Activated CD8-positive, alpha-beta memory T cell treated with anti-CD3 and anti-CD28 coated beads for 36 hours (primary cell): ENCODE results near the gene BTLA. TPM values are rescaled to one million over a fixed set of nuclear protein-coding genes. Genes with fewer than 3 reads are reported as not detected.
"Not testable (repeated sequence)": the region's sequence is repeated elsewhere in the genome, so short reads cannot be mapped to it uniquely, and the experiment has no call there.

Experiments
- CTCF ChIA-PET: fragments of 350-600 bp; sonication (Branson Sonifier 250); formaldehyde crosslinking; loops from one replicate; lab custom pipeline; 2021; ENCODE audit warnings: antibody characterized with exemption; lab: Charles Lee
- POLR2A ChIA-PET: fragments of 350-600 bp; sonication (Branson Sonifier 250); formaldehyde crosslinking; loops from one replicate; lab custom pipeline; 2021; ENCODE audit warnings: antibody characterized with exemption; lab: Charles Lee
- total RNA-seq, 2 experiments: library from RNA; stranded (reverse); gene quantifications; one replicate each; pipeline ENCODE4 v1.2.3, GENCODE V29; 2021

Gene BTLA
- total RNA-seq, 2 experiments from 2014 or later, result 14.4 to 15.6 TPM

- CTCF ChIA-PET, POLR2A ChIA-PET: not testable (repeated sequence)
These were observed 37.5 kb downstream of the BTLA start for GRCh38 chr3:112461787-112462186.

- POLR2A ChIA-PET, result interaction anchor here (0.5 to 0.6 kb wide), 2 partner anchors 41 to 341 kb away, joined by 4 to 5 read pairs; no protein-coding TSS in a partner anchor
- CTCF ChIA-PET, result interaction anchor here (0.6 kb wide), 1 partner anchor 76 kb away, joined by 3 read pairs; no protein-coding TSS in a partner anchor
These were observed 38.6 kb downstream of the BTLA start for GRCh38 chr3:112460519-112461195.

- CTCF ChIA-PET, result interaction anchor here (1.3 kb wide), 1 partner anchor 348 kb away, joined by 3 read pairs; no protein-coding TSS in a partner anchor
These were observed 39.5 kb downstream of the BTLA start for GRCh38 chr3:112459750-112460149.

GRCh38 chr3:112456147-112456546 lies 43.1 kb downstream of the BTLA start:
- CTCF ChIA-PET, result no interaction called here
- POLR2A ChIA-PET, result no interaction called here

More at GRCh38 chr3:112459750-112460149, 39.5 kb downstream of the BTLA start:
- POLR2A ChIA-PET, result no interaction called here

- POLR2A ChIA-PET, result no interaction called here
- CTCF ChIA-PET, result no interaction called here
These were observed 50.3 kb downstream of the BTLA start for GRCh38 chr3:112448939-112449338.

GRCh38 chr3:112446343-112446742 lies 52.9 kb downstream of the BTLA start:
- ChIA-PET CTCF (no interaction called here), POLR2A (no interaction called here)

GRCh38 chr3:112445839-112446238 lies 53.4 kb downstream of the BTLA start:
- ChIA-PET POLR2A (no interaction called here), CTCF (no interaction called here)

- POLR2A ChIA-PET, result interaction anchor here (0.7 kb wide), 1 partner anchor 143 kb away, joined by 3 read pairs; the partner anchor contains the start of gene SLC9C1
- CTCF ChIA-PET, result interaction anchor here (0.5 to 1.3 kb wide), 3 partner anchors 62 to 105 kb away, joined by 3 to 4 read pairs (median 3); partner anchors contain the start of gene BTLA
These were observed 61.9 kb downstream of the BTLA start for GRCh38 chr3:112437146-112438022.

GRCh38 chr3:112429960-112430359 lies 69.3 kb downstream of the BTLA start:
- CTCF ChIA-PET, result no interaction called here

GRCh38 chr3:112427123-112427522 lies 72.1 kb downstream of the BTLA start:
- CTCF ChIA-PET, result no interaction called here
- POLR2A ChIA-PET, result no interaction called here

More at GRCh38 chr3:112429960-112430359, 69.3 kb downstream of the BTLA start:
- POLR2A ChIA-PET, result no interaction called here

GRCh38 chr3:112425858-112426750 lies 73.2 kb downstream of the BTLA start:
- CTCF ChIA-PET, result no interaction called here
- POLR2A ChIA-PET, result no interaction called here

- ChIA-PET CTCF (no interaction called here), POLR2A (no interaction called here)
These were observed 73.9 kb downstream of the BTLA start for GRCh38 chr3:112425382-112425781.

- CTCF ChIA-PET, result no interaction called here
- POLR2A ChIA-PET, result no interaction called here
These were observed 74.9 kb downstream of the BTLA start for GRCh38 chr3:112424394-112424793.

GRCh38 chr3:112422921-112423320 lies 76.4 kb downstream of the BTLA start:
- CTCF ChIA-PET, POLR2A ChIA-PET: not testable (repeated sequence)

GRCh38 chr3:112418526-112418925 lies 80.7 kb downstream of the BTLA start:
- POLR2A ChIA-PET, CTCF ChIA-PET: not testable (repeated sequence)

GRCh38 chr3:112417696-112418318 lies 81.5 kb downstream of the BTLA start:
- CTCF ChIA-PET, result no interaction called here
- POLR2A ChIA-PET, result no interaction called here

GRCh38 chr3:112416391-112417212 lies 82.7 kb downstream of the BTLA start:
- POLR2A ChIA-PET, result no interaction called here
- CTCF ChIA-PET, result no interaction called here

GRCh38 chr3:112415390-112415789 lies 83.9 kb downstream of the BTLA start:
- POLR2A ChIA-PET, result no interaction called here
- CTCF ChIA-PET, result no interaction called here
